ENCODE data around the gene POGLUT2.

GRCh38 chr13:102839462-102839861 is 40.7 kb upstream of the POGLUT2 start:
- no peak for TF ChIP-seq CTCF (IDR thresholded peaks at IDR 0.05; ENCODE audit: low read depth, low read length)
- TF ChIP-seq EZH2phosphoT487 (IDR thresholded peaks at IDR 0.05; ENCODE audit: low read depth): no peak
